NCI-H146 treated with DMSO at 0.1 percent for 48 hours (cell line): ENCODE results near the gene USF2.

Experiments used
- DNase-seq: peaks from one replicate; lab custom pipeline; 2025; ENCODE audit not compliant: unreplicated experiment; lab: John Stamatoyannopoulos, UW

Gene USF2

DNA sequence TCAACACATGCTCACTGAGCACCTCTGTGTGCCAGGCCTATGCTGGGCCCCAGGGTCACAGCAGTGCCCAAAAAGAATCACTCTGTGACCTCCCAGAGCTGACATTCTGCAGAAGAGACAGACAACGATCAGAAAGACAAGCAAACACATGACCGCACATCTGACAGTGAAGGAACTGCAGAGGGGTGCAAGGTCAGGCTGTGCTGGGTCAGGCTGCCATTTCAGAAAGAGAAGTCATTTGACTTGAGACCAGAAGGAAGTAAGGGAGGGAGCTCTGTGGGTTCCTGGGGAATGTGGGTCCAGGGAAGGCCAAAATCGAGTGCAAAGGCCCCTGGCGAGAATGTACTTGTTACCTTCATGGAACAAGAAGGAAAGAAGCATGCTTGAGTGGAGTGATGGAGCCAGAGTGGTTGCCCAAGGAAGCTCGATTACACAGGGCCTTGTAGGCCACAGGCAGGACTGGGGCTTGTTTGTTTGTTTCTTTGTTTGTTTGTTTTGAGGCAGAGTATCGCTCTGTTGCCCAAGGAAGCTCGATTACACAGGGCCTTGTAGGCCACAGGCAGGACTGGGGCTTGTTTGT is 48.8 kb downstream of the USF2 start:
- DNase-seq: no peak

DNA sequence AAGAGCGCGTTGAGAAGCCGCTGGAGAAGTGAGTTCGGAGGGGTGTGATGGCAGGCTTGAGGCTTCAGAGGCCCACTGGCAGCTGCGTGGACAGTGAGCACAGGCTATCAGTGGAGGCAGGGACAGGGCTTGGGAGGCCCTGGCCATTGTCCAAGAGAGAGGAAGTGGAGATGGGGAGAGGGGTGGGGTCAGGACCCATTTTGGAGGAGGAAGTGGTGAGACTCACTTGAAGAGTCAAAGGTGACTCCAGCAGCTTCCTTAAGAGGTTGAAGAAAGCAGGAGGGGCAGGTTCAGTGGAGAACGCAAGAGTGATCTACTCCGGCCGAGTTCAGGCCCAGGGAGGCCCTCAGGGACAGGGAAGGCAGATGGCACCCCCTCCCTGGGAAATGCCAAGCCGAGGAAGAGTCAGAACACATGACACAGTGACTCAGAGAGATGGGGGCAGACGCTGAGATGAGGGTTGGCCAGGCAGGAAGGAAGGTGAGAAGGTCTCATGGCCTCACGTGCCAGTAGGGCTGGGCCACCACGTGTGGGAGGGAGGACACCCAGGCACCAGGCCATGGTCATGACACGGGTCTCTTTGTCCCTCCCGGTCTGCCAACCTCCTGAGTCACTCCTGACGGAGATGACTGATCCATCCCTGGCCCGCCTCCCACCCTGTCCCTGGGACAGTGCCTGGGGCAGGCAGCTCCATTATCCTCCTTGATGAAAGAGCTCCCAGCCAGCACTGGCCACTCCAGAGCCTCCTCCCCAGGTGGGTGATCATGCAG is 50.1 kb downstream of the USF2 start:
- no peak for DNase-seq

DNA sequence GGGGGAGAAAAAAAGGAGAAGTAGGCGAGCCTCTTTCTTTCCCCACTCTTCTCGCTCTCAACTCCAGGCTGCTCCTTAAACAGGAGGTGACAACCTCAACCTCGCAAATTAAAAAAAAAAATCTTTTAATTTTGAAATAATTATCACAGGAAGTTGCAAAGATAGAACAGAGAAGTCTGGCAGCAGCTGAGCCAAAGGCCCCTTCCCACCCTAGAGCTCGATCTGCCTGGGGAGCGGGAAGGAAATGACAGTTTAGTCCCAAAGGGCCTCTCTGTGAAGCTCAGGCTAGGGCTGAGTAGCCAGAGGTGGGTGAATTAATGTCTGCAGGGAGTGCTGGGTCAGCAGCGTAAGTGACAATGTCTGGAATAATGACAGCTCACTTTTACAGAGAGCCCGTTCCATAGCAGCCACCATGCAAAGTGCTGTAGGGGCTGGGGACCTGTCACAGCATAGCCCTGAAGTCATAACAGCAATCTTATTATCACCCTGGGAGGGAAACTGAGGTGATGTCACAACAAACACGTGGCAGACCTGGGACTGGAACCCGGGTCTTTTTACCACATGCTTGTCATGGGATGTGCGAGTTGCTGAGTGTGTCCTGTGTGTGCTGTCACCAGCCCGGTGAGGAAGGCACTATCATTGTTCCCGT is 51.4 kb downstream of the USF2 start:
- DNase-seq: no peak

DNA sequence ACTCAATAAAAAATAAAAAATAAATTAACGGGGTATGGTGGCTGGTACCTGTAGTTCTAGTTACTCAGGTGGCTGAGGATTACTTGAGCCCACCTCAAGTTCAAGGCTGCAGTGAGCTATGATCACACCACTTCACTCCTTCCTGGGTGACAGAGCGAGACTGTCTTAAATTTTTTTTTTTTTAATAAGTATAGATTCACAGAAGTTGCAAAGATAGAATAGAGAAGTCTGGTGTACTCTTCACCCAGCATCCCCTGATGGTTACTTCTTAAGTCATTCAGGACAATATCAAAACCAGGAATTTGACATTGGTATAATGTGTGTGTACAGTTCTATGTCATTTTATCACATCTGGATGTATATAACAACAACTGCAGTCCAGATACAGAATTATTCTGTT is 52.5 kb downstream of the USF2 start:
- no peak for DNase-seq

DNA sequence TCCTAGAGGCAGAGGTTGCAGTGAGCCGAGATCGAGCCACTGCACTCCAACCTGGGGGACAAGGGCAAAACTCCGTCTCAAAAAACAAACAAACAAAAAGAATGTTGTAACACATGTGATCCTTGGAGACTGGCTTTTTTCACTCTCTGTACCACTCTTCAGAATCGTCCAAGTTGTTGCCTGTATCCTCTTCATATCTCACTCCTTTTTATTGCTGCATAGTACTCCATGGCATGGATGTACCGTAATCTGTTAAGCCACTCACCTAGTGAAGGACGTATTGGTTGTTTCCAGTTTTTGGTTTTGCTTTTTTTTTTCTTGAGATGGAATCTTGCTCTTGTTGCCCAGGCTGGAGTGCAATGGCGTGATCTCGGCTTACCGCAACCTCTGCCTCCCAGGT is 53.3 kb downstream of the USF2 start:
- DNase-seq: no peak

DNA sequence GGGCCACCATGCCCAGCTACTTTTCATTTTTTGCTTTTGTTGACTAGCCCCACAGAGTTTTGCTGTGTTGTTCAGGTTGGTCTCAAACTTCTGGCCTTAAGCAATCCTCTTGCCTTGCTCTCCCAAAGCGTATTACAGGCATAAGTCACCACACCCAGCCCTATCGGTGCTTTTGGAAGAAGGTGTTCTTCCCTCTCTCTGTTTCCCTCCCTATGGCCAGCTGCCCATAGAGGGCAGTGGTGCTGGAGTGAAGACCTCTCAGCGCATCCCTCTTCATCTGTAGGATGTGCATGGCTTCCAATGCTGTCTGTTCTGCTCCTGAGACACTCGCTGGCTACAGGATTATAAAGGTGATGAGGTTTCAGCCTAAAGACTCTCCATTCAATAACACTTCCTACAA is 58.9 kb downstream of the USF2 start:
- DNase-seq: no peak

DNA sequence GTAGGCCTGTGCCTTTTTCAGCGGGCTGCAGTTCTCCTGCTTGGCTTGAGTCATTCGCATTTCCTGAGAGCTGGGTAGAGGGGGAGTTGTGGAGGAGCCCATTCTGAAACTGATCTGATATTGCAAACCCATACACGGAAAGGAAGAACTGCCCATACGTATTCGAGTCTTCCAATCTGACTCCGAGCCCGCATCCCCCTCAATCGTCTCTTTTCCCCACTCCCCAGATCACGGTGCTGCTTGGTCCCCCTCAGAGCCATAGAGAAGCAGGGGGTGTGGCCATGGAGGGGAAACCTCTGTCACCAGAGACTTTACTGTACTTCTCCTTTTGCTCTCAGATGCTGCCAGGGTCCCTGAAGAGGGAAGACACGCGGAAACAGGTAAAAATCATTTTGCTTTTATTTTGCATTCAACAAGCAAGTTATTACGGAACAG is 60.1 kb downstream of the USF2 start, which contains the start of gene CD22:
TSS of gene CD22 (plus strand) at position 337 of the 435 bp plus-strand sequence. CDS start 2,854 bp downstream, outside the sequence.
- no peak for DNase-seq

DNA sequence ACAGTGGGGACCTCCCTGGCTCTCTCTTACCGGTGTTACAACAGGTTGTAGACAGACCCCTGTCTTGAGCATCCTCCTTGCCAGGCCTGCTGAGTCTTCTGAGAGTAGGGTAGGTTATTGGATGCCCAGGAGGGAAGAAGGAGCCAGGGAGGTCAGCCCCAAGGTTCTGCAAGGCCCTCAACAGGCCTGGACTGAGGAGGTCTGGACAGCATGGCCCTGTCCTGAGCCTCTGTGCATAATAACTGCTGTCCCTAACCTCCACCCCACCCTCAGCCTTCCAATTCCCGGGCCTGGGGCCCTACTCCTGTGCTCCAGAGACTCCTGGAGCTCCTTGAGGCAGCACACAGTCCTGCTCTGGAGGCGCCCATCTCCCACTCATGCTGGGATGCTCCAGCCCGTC is 60.6 kb downstream of the USF2 start:
- no peak for DNase-seq
